ENCODE measurements around the gene SHANK3.

SHANK3 gene

GRCh38 chr22:50699001-50699755 lies 26.6 kb downstream of the SHANK3 start:
- no peak for TF ChIP-seq CTCF (IDR thresholded peaks at IDR 0.05; ENCODE audit: low read depth, low read length, missing control alignments)
- no peak overlapping the region for H3K4me3 ChIP-seq (ENCODE audit: low read depth, low read length)
- in situ Hi-C loops (cut with HindIII; ENCODE audit: low sequenced_read_pairs): no loop called here
- DNase-seq (ENCODE audit: low read depth): no peak

GRCh38 chr22:50699756-50700386 lies 27.2 kb downstream of the SHANK3 start:
- no peak for DNase-seq (ENCODE audit: low read depth)
- TF ChIP-seq CTCF (IDR thresholded peaks at IDR 0.05; ENCODE audit: low read depth, low read length, missing control alignments): peak; percentile 18
- H3K4me3 ChIP-seq (ENCODE audit: low read depth, low read length): no peak overlapping the region
- in situ Hi-C loops (cut with HindIII; ENCODE audit: low sequenced_read_pairs): no loop called here

- in situ Hi-C loops (cut with HindIII; ENCODE audit: low sequenced_read_pairs): no loop called here
- TF ChIP-seq CTCF (IDR thresholded peaks at IDR 0.05; ENCODE audit: low read depth, low read length, missing control alignments): no peak
- DNase-seq (ENCODE audit: low read depth): no peak
- no peak overlapping the region for H3K4me3 ChIP-seq (ENCODE audit: low read depth, low read length)
These were observed 27.9 kb downstream of the SHANK3 start for GRCh38 chr22:50700387-50701075.

GRCh38 chr22:50701076-50701419 lies 28.4 kb downstream of the SHANK3 start:
- no peak for DNase-seq (ENCODE audit: low read depth)
- in situ Hi-C loops (cut with HindIII; ENCODE audit: low sequenced_read_pairs): no loop called here
- no peak for TF ChIP-seq CTCF (IDR thresholded peaks at IDR 0.05; ENCODE audit: low read depth, low read length, missing control alignments)
- H3K4me3 ChIP-seq (ENCODE audit: low read depth, low read length): no peak overlapping the region

- no peak overlapping the region for H3K4me3 ChIP-seq (ENCODE audit: low read depth, low read length)
- TF ChIP-seq CTCF (IDR thresholded peaks at IDR 0.05; ENCODE audit: low read depth, low read length, missing control alignments): no peak
- DNase-seq (ENCODE audit: low read depth): no peak
- in situ Hi-C loops (cut with HindIII; ENCODE audit: low sequenced_read_pairs): no loop called here
These were observed 29.0 kb downstream of the SHANK3 start for GRCh38 chr22:50701428-50702154.

- in situ Hi-C loops (cut with HindIII; ENCODE audit: low sequenced_read_pairs): no loop called here
- no peak for DNase-seq (ENCODE audit: low read depth)
- no peak overlapping the region for H3K4me3 ChIP-seq (ENCODE audit: low read depth, low read length)
- no peak for TF ChIP-seq CTCF (IDR thresholded peaks at IDR 0.05; ENCODE audit: low read depth, low read length, missing control alignments)
These were observed 29.6 kb downstream of the SHANK3 start for GRCh38 chr22:50702261-50702671.

Data from astrocyte of the cerebellum (primary cell).